GM19025 (cell line): Measurements from ENCODE around the gene FGF6.
"Not testable (repeated sequence)": the region's sequence is repeated elsewhere in the genome, so short reads cannot be mapped to it uniquely, and the experiment has no call there.

Experiments
- ATAC-seq: cut with Tn5 transposase; IDR thresholded peaks from one replicate; pipeline ENCODE4 v1.9.1; 2021; ENCODE audit warnings: mild to moderate bottlenecking, low read depth, moderate library complexity; ENCODE audit not compliant: unreplicated experiment

The FGF6 gene

GRCh38 chr12:4421590-4422031, 24.0 kb downstream of the FGF6 start:
- no peak for ATAC-seq

GRCh38 chr12:4420138-4420670, 25.4 kb downstream of the FGF6 start:
- no peak for ATAC-seq

GRCh38 chr12:4418913-4419312, 26.7 kb downstream of the FGF6 start:
- ATAC-seq = no peak

- no peak for ATAC-seq
Measured at GRCh38 chr12:4417936-4418335, 27.7 kb downstream of the FGF6 start.

- ATAC-seq = no peak
Measured at GRCh38 chr12:4417455-4417854, 28.2 kb downstream of the FGF6 start.

- no peak for ATAC-seq
Measured at GRCh38 chr12:4416276-4416675, 29.3 kb downstream of the FGF6 start.

- no peak for ATAC-seq
Measured at GRCh38 chr12:4412465-4412864, 33.1 kb downstream of the FGF6 start.

GRCh38 chr12:4412056-4412455, 33.6 kb downstream of the FGF6 start:
- no peak for ATAC-seq

GRCh38 chr12:4407136-4407535, 38.5 kb downstream of the FGF6 start:
- ATAC-seq = no peak

GRCh38 chr12:4404877-4405637, 40.6 kb downstream of the FGF6 start:
- not testable (repeated sequence) for ATAC-seq

GRCh38 chr12:4402996-4403395, 42.6 kb downstream of the FGF6 start:
- ATAC-seq = no peak

GRCh38 chr12:4401117-4401516, 44.5 kb downstream of the FGF6 start:
- ATAC-seq = no peak

- ATAC-seq = no peak
Measured at GRCh38 chr12:4395818-4396217, 49.8 kb downstream of the FGF6 start.

- no peak for ATAC-seq
Measured at GRCh38 chr12:4393211-4393610, 52.4 kb downstream of the FGF6 start.

- ATAC-seq = no peak
Measured at GRCh38 chr12:4392223-4392742, 53.3 kb downstream of the FGF6 start.

- ATAC-seq = no peak
Measured at GRCh38 chr12:4388662-4389061, 57.0 kb downstream of the FGF6 start.

- no peak for ATAC-seq
Measured at GRCh38 chr12:4388032-4388431, 57.6 kb downstream of the FGF6 start.

- ATAC-seq = no peak
Measured at GRCh38 chr12:4387607-4388006, 58.0 kb downstream of the FGF6 start.

- ATAC-seq = no peak
Measured at GRCh38 chr12:4386801-4387200, 58.8 kb downstream of the FGF6 start.
